Measurements from ENCODE around the gene A3GALT2. TPM values are rescaled to one million over a fixed set of nuclear protein-coding genes. Genes with fewer than 3 reads are reported as not detected.

Gene A3GALT2
- total and polyA plus RNA-seq, 9 of the 15 experiments (the other 6 are each of a cell fraction or from before 2014, with no cell fraction given), result not detected

GRCh38 chr1:33280091-33280661 lies 40.7 kb downstream of the A3GALT2 start:
- no peak for TF ChIP-seq ZNF121 (CRISPR knock-in tag; conservative IDR thresholded peaks at IDR 0.05)
- peak; percentile 57 for TF ChIP-seq PCBP1 (IDR thresholded peaks at IDR 0.05; ENCODE audit: low read depth, low read length, poor library complexity, severe bottlenecking)
- no TSS peak for BruUV-seq (replicated peaks)
- Histone ChIP-seq H3K36me3 (ENCODE audit: control insufficient read depth, insufficient read depth, low read length) (no peaks in the 10 kb centered on the region), H3K4me1 (replicated peaks in 1 of 2; ENCODE audit: control insufficient read depth in 2 of 2, insufficient read depth in 2 of 2, low read length in 2 of 2) (peaks cover 2 to 21% of the 10 kb centered on the region in 2 experiments; a peak in 4 of 5 replicates), H3K27me3 (ENCODE audit: control insufficient read depth in 2 of 2, insufficient read depth in 2 of 2, low read length in 2 of 2) (peaks cover 31 to 50% of the 10 kb centered on the region in 2 experiments), H3K4me3 (no peak overlapping the region), H3K9ac (ENCODE audit: insufficient read depth in 1 of 2, low read depth in 2 of 2, low read length in 2 of 2) (no peak overlapping the region), H3K9me1 (ENCODE audit: control insufficient read depth, insufficient read depth, low read length) (no peaks in the 10 kb centered on the region), H3K79me2 (ENCODE audit: control insufficient read depth, insufficient read depth, low read length) (no peaks in the 10 kb centered on the region), H4K20me1 (replicated peaks; ENCODE audit: control insufficient read depth, insufficient read depth, low read length) (no peaks in the 10 kb centered on the region; the same call in 1 of the 2 replicates), H3K9me3 (replicated peaks; ENCODE audit: control insufficient read depth, insufficient read depth, low read depth, low read length) (no peaks in the 10 kb centered on the region), H2AFZ (ENCODE audit: low read depth, low read length) (no peak overlapping the region), H3K4me2 (ENCODE audit: insufficient read depth, low read length) (no peak overlapping the region), H3K27ac (ENCODE audit: extremely low read depth, low read depth, low read length) (no peak overlapping the region)
- no peak for FAIRE-seq
- peak; percentile 77; the same call in 2 of the 3 replicates for ATAC-seq
- POLR2A ChIA-PET, result no interaction called here
- intact Hi-C loops (cut with micrococcal nuclease) (no loop called here), in situ Hi-C loops (cut with MboI) (no loop called here)
- WGBS (ENCODE audit: insufficient coverage, low coverage, missing lambda C conversion rate), result 21% methylated on average over 27 of the region's 29 CpGs
- CTCF ChIA-PET (ENCODE audit: low intra/inter-chr PET ratio), result no interaction called here
- DNase-seq (ENCODE audit: extremely low read depth in 1 of 4, low spot score in 3 of 4), result peak in 3 of 4 experiments; percentile 35 to 47 (median 45)

GRCh38 chr1:33277488-33278084 lies 43.3 kb downstream of the A3GALT2 start:
- Histone ChIP-seq H3K27me3 (ENCODE audit: control insufficient read depth in 2 of 2, insufficient read depth in 2 of 2, low read length in 2 of 2) (peaks cover 24 to 52% of the 10 kb centered on the region in 2 experiments), H3K9me1 (ENCODE audit: control insufficient read depth, insufficient read depth, low read length) (no peaks in the 10 kb centered on the region), H3K4me1 (replicated peaks in 1 of 2; ENCODE audit: control insufficient read depth in 2 of 2, insufficient read depth in 2 of 2, low read length in 2 of 2) (peaks cover 3 to 21% of the 10 kb centered on the region in 2 experiments; a peak in 4 of 5 replicates), H3K27ac (ENCODE audit: extremely low read depth, low read depth, low read length) (no peak overlapping the region), H3K36me3 (ENCODE audit: control insufficient read depth, insufficient read depth, low read length) (no peaks in the 10 kb centered on the region), H3K4me2 (ENCODE audit: insufficient read depth, low read length) (no peak overlapping the region), H3K9me3 (replicated peaks; ENCODE audit: control insufficient read depth, insufficient read depth, low read depth, low read length) (no peaks in the 10 kb centered on the region), H4K20me1 (replicated peaks; ENCODE audit: control insufficient read depth, insufficient read depth, low read length) (peaks cover 2% of the 10 kb centered on the region; the same call in 1 of the 2 replicates), H3K9ac (ENCODE audit: insufficient read depth in 1 of 2, low read depth in 2 of 2, low read length in 2 of 2) (no peak overlapping the region), H3K79me2 (ENCODE audit: control insufficient read depth, insufficient read depth, low read length) (no peaks in the 10 kb centered on the region), H2AFZ (ENCODE audit: low read depth, low read length) (no peak overlapping the region), H3K4me3 (no peak overlapping the region)
- no peak for FAIRE-seq
- no TSS peak for BruUV-seq (replicated peaks)
- ChIA-PET CTCF (ENCODE audit: low intra/inter-chr PET ratio) (no interaction called here), POLR2A (no interaction called here)
- intact Hi-C loops (cut with micrococcal nuclease), result no loop called here
- no peak for ATAC-seq
- WGBS (ENCODE audit: insufficient coverage, low coverage, missing lambda C conversion rate), result 4% methylated on average over 11 of the region's 11 CpGs
- no peak for DNase-seq (ENCODE audit: extremely low read depth in 1 of 4, low spot score in 3 of 4)
- in situ Hi-C loops (cut with MboI), result no loop called here
- no peak for TF ChIP-seq GATA2 (CRISPR knock-in tag; IDR thresholded peaks at IDR 0.05)
- TF ChIP-seq ZKSCAN8 (CRISPR knock-in tag; IDR thresholded peaks at IDR 0.05), result no peak
- TF ChIP-seq TEAD2 (tag; IDR thresholded peaks at IDR 0.05), result no peak
- TF ChIP-seq CC2D1A (IDR thresholded peaks at IDR 0.05), result no peak
- no peak for TF ChIP-seq GMEB1 (CRISPR knock-in tag; IDR thresholded peaks at IDR 0.05)
- no peak for TF ChIP-seq TAL1 (IDR thresholded peaks at IDR 0.05)
- no peak for TF ChIP-seq ZNF696 (CRISPR knock-in tag; conservative IDR thresholded peaks at IDR 0.05)
- no peak for TF ChIP-seq NCOA1 (IDR thresholded peaks at IDR 0.05; ENCODE audit: low read depth)
- no peak for TF ChIP-seq E4F1 (CRISPR knock-in tag; IDR thresholded peaks at IDR 0.05; ENCODE audit: borderline replicate concordance)
- TF ChIP-seq HLTF (IDR thresholded peaks at IDR 0.05), result no peak
